NT2/D1 (cell line): ENCODE data around the gene TNS2.

Source experiments
- SUZ12 ChIP-seq: IDR thresholded peaks from 2 replicates; pipeline ENCODE4 v1.6.1; 2011; ENCODE audit not compliant: insufficient read length, insufficient read depth; ENCODE audit errors: extremely low read depth
- YY1 ChIP-seq: IDR thresholded peaks from 2 replicates; pipeline ENCODE4 v1.6.1; 2011; ENCODE audit not compliant: insufficient read length, insufficient read depth

GRCh38 chr12:53050426-53051057, 677 bp downstream of the TNS2 start:
- TF ChIP-seq SUZ12 (no peak), YY1 (no peak)
